GM12892 (cell line): Measurements from ENCODE around the gene PTPN4.
A peak's percentile ranks its signal among the peaks of the same experiment; 100 is the strongest.

ENCODE experiments used
- DNase-seq: peaks from one replicate; pipeline ENCODE4 v3.0.0; 2011; ENCODE audit not compliant: insufficient read length
- FAIRE-seq: peaks from 2 replicates; lab custom pipeline; 2011; peaks lifted over from hg19 to GRCh38; lab: Jason Lieb, UNC
- POLR2A ChIP-seq: IDR thresholded peaks from 2 replicates; pipeline ENCODE4 v1.6.1; 2011; ENCODE audit warnings: low read depth, low read length, control low read depth
- POLR2AphosphoS5 ChIP-seq: IDR thresholded peaks from 2 replicates; pipeline ENCODE4 v1.6.1; 2011; ENCODE audit warnings: low read depth, low read length, control low read depth
- TAF1 ChIP-seq: IDR thresholded peaks from 2 replicates; pipeline ENCODE4 v1.6.1; 2011; ENCODE audit warnings: low read depth, mild to moderate bottlenecking, control low read depth, low read length, borderline replicate concordance

Gene PTPN4

GRCh38 chr2:119819846-119820245, 60.1 kb downstream of the PTPN4 start:
- DNase-seq: no peak
- TF ChIP-seq TAF1 (no peak), POLR2A (no peak), POLR2AphosphoS5 (no peak)
- no peak for FAIRE-seq

- FAIRE-seq (no peak), DNase-seq (no peak)
- TF ChIP-seq TAF1 (no peak), POLR2A (no peak), POLR2AphosphoS5 (no peak)
These were observed 60.6 kb downstream of the PTPN4 start for GRCh38 chr2:119820275-119820674.

- TF ChIP-seq POLR2A (no peak), POLR2AphosphoS5 (no peak), TAF1 (no peak)
- DNase-seq (no peak), FAIRE-seq (no peak)
These were observed 61.5 kb downstream of the PTPN4 start for GRCh38 chr2:119821266-119821665.

GRCh38 chr2:119823734-119824334, 64.1 kb downstream of the PTPN4 start:
- TF ChIP-seq TAF1: no peak
- TF ChIP-seq POLR2AphosphoS5: no peak
- no peak for TF ChIP-seq POLR2A
- DNase-seq: no peak

GRCh38 chr2:119826370-119826961, 66.7 kb downstream of the PTPN4 start:
- DNase-seq (no peak), FAIRE-seq (no peak)
- no peak for TF ChIP-seq POLR2A
- TF ChIP-seq POLR2AphosphoS5: no peak

More at GRCh38 chr2:119823734-119824334, 64.1 kb downstream of the PTPN4 start:
- FAIRE-seq: no peak

- DNase-seq: no peak
- TF ChIP-seq POLR2A (no peak), POLR2AphosphoS5 (no peak), TAF1 (no peak)
- peak; percentile 54 for FAIRE-seq
These were observed 68.3 kb downstream of the PTPN4 start for GRCh38 chr2:119827866-119828507.

GRCh38 chr2:119836455-119837142, 76.9 kb downstream of the PTPN4 start:
- DNase-seq (no peak), FAIRE-seq (no peak)
- TF ChIP-seq POLR2AphosphoS5: no peak
- no peak for TF ChIP-seq POLR2A
- no peak for TF ChIP-seq TAF1

GRCh38 chr2:119837350-119837749, 77.6 kb downstream of the PTPN4 start:
- no peak for FAIRE-seq
- no peak for DNase-seq
- TF ChIP-seq POLR2AphosphoS5: no peak
- no peak for TF ChIP-seq TAF1
- no peak for TF ChIP-seq POLR2A

GRCh38 chr2:119837759-119838158, 78.0 kb downstream of the PTPN4 start:
- FAIRE-seq (no peak), DNase-seq (no peak)
- TF ChIP-seq POLR2AphosphoS5 (no peak), POLR2A (no peak), TAF1 (no peak)

GRCh38 chr2:119838179-119838578, 78.5 kb downstream of the PTPN4 start:
- no peak for DNase-seq
- TF ChIP-seq TAF1 (no peak), POLR2A (no peak), POLR2AphosphoS5 (no peak)
- FAIRE-seq: no peak

- DNase-seq: no peak
- FAIRE-seq: no peak
- no peak for TF ChIP-seq POLR2AphosphoS5
- no peak for TF ChIP-seq TAF1
- no peak for TF ChIP-seq POLR2A
These were observed 81.8 kb downstream of the PTPN4 start for GRCh38 chr2:119841550-119841949.
